ENCODE data around the gene GGCT. TPM values are rescaled to one million over a fixed set of nuclear protein-coding genes. Genes with fewer than 3 reads are reported as not detected.
A peak's percentile ranks its signal among the peaks of the same experiment; 100 is the strongest.
"Not testable (repeated sequence)": the region's sequence is repeated elsewhere in the genome, so short reads cannot be mapped to it uniquely, and the experiment has no call there.

Gene GGCT
- total RNA-seq, 1 experiment from 2014 or later, result 113 TPM

GRCh38 chr7:30515761-30516160 lies 11.1 kb upstream of the GGCT start:
- no peak for DNase-seq (ENCODE audit: low read depth)

- DNase-seq (ENCODE audit: low read depth), result no peak
These were observed 10.1 kb upstream of the GGCT start for GRCh38 chr7:30514776-30515175.

- no peak for DNase-seq (ENCODE audit: low read depth)
These were observed 9.5 kb upstream of the GGCT start for GRCh38 chr7:30514177-30514576.

- no peak for DNase-seq (ENCODE audit: low read depth)
These were observed 9.1 kb upstream of the GGCT start for GRCh38 chr7:30513762-30514161.

- no peak for DNase-seq (ENCODE audit: low read depth)
These were observed 7.5 kb upstream of the GGCT start for GRCh38 chr7:30511973-30512662.

GRCh38 chr7:30511494-30511893 lies 6.9 kb upstream of the GGCT start:
- DNase-seq (ENCODE audit: low read depth), result no peak

- peak; percentile 53 for DNase-seq (ENCODE audit: low read depth)
These were observed 5.8 kb upstream of the GGCT start for GRCh38 chr7:30510124-30511075.

GRCh38 chr7:30509171-30509857 lies 4.7 kb upstream of the GGCT start:
- not testable (repeated sequence) for DNase-seq (ENCODE audit: low read depth)

- DNase-seq (ENCODE audit: low read depth), result not testable (repeated sequence)
These were observed 2.8 kb upstream of the GGCT start for GRCh38 chr7:30507346-30507900.

- no peak for DNase-seq (ENCODE audit: low read depth)
These were observed 607 bp upstream of the GGCT start for GRCh38 chr7:30505174-30505697.

GRCh38 chr7:30503274-30504212 lies 1.1 kb downstream of the GGCT start:
- peak; percentile 8 for DNase-seq (ENCODE audit: low read depth)

- DNase-seq (ENCODE audit: low read depth), result no peak
These were observed 2.0 kb downstream of the GGCT start for GRCh38 chr7:30502470-30503251.

GRCh38 chr7:30501264-30501663 lies 3.4 kb downstream of the GGCT start:
- no peak for DNase-seq (ENCODE audit: low read depth)

- no peak for DNase-seq (ENCODE audit: low read depth)
These were observed 11.4 kb downstream of the GGCT start for GRCh38 chr7:30493228-30493627.

GRCh38 chr7:30491417-30491816 lies 13.2 kb downstream of the GGCT start:
- DNase-seq (ENCODE audit: low read depth), result no peak

- no peak for DNase-seq (ENCODE audit: low read depth)
These were observed 17.3 kb downstream of the GGCT start for GRCh38 chr7:30487371-30487770.

GRCh38 chr7:30485667-30486066 lies 19.0 kb downstream of the GGCT start:
- DNase-seq (ENCODE audit: low read depth), result no peak

- DNase-seq (ENCODE audit: low read depth), result not testable (repeated sequence)
These were observed 23.2 kb downstream of the GGCT start for GRCh38 chr7:30481416-30481815.

GRCh38 chr7:30479202-30480120 lies 25.2 kb downstream of the GGCT start:
- peak; percentile 79 for DNase-seq (ENCODE audit: low read depth)

All from RPMI7951 (cell line).